GM18498 (cell line): ENCODE data around the gene DNMT3A.

Source experiments
- ATAC-seq: cut with Tn5 transposase; IDR thresholded peaks from one replicate; pipeline ENCODE4 v1.9.1; 2021; ENCODE audit warnings: mild to moderate bottlenecking, moderate library complexity; ENCODE audit not compliant: unreplicated experiment

The DNMT3A gene

GRCh38 chr2:25328152-25329085 is 13.3 kb downstream of the DNMT3A start:
- no peak for ATAC-seq

- no peak for ATAC-seq
Measured at GRCh38 chr2:25326326-25327013, 15.3 kb downstream of the DNMT3A start.

GRCh38 chr2:25324905-25325592 is 16.7 kb downstream of the DNMT3A start:
- ATAC-seq: no peak

GRCh38 chr2:25324251-25324650 is 17.5 kb downstream of the DNMT3A start:
- no peak for ATAC-seq

GRCh38 chr2:25323610-25324189 is 18.0 kb downstream of the DNMT3A start:
- ATAC-seq: no peak

GRCh38 chr2:25323042-25323514 is 18.6 kb downstream of the DNMT3A start:
- no peak for ATAC-seq

- ATAC-seq: no peak
Measured at GRCh38 chr2:25322312-25322711, 19.4 kb downstream of the DNMT3A start.

GRCh38 chr2:25320077-25320476 is 21.6 kb downstream of the DNMT3A start:
- ATAC-seq: peak; percentile 52

- ATAC-seq: no peak
Measured at GRCh38 chr2:25316101-25316500, 25.6 kb downstream of the DNMT3A start.

- no peak for ATAC-seq
Measured at GRCh38 chr2:25315316-25315680, 26.4 kb downstream of the DNMT3A start.

GRCh38 chr2:25314514-25315315 is 27.0 kb downstream of the DNMT3A start:
- peak; percentile 71 for ATAC-seq

GRCh38 chr2:25313711-25314513 is 27.8 kb downstream of the DNMT3A start:
- ATAC-seq: no peak

- no peak for ATAC-seq
Measured at GRCh38 chr2:25312958-25313710, 28.6 kb downstream of the DNMT3A start.

GRCh38 chr2:25311865-25312575 is 29.7 kb downstream of the DNMT3A start:
- no peak for ATAC-seq

- ATAC-seq: no peak
Measured at GRCh38 chr2:25310965-25311864, 30.5 kb downstream of the DNMT3A start.

GRCh38 chr2:25310709-25310964 is 31.1 kb downstream of the DNMT3A start:
- no peak for ATAC-seq

GRCh38 chr2:25309402-25309801 is 32.3 kb downstream of the DNMT3A start:
- no peak for ATAC-seq
